ENCODE results near the gene RAB6B.

DNA sequence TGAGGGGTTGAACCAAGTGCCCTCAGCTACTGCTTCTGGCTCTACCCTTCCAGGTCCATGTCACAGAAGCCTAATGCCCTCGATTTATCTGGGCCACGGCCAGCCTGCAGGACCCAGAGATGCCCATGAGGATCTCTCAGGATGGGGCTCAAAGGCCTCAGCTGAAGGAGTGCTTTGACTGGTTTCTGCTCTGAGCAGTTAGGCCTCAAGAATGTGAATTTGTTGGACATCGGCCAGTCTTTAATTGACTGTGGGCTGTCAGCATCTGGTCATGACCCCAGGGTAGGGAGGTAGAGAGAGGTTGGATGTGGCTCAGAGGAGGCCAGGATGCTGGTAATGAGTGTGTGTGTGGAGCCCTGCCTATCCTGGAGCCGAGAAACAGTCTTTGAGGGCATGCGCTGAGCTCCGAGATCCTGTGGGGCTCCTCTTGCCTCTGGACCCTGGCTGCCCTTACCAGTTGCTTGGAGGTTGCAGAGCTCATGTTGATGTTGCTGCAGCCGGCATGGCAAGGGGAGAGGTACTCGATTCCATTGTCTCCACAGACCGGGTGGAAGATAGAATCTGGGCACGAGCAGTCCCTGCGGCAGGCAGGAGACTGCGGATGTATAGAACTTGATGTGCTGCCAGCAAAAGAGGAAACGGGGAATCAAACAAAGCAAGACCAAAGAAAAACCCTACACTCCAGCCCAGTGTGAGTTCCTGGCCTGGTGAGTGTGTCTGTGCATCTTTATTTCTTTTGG lies 49.1 kb upstream of the RAB6B start:
- TF ChIP-seq BACH1 (IDR thresholded peaks at IDR 0.05; ENCODE audit: low read length) (no peak), CTCF (IDR thresholded peaks at IDR 0.05; ENCODE audit: control extremely low read depth in 1 of 3, insufficient read depth in 1 of 3, low read depth in 1 of 3, low read length in 3 of 3) (no peak), CREB1 (IDR thresholded peaks at IDR 0.05) (no peak)
- TF ChIP-seq, protein P1, sequence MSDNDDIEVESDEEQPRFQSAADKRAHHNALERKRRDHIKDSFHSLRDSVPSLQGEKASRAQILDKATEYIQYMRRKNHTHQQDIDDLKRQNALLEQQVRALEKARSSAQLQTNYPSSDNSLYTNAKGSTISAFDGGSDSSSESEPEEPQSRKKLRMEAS (IDR thresholded peaks at IDR 0.05), result no peak

Data from H1 (cell line).